K562 (cell line): ENCODE data around the gene RAB3GAP1. TPM values are rescaled to one million over a fixed set of nuclear protein-coding genes. Genes with fewer than 3 reads are reported as not detected.

ENCODE experiments used
- ATAC-seq: fragments of 200-7000 bp; cut with Tn5 transposase; 3 replicates; pipeline ENCODE4 v1.9.1; 2020; ENCODE audit warnings: moderate library complexity
- BruUV-seq: library from RNA; stranded (reverse); fragments of 400-500 nt; replicated peaks from 2 replicates; lab custom pipeline; 2021; lab: Mats Ljungman, UMichigan
- CTCF ChIA-PET: fragments of 300-600 bp; formaldehyde crosslinking; extraction: SDS; loops from one replicate; lab custom pipeline; 2021; ENCODE audit warnings: low intra/inter-chr PET ratio; lab: Yijun Ruan, JAX
- POLR2A ChIA-PET: fragments of 300-600, 350-650 bp; sonication (Branson Sonifier 250); formaldehyde crosslinking; extraction: SDS; loops from one replicate; lab custom pipeline; 2021; ENCODE audit warnings: antibody characterized with exemption, inconsistent platforms; lab: Yijun Ruan, JAX
- DNase-seq, 4 experiments: peaks; one replicate each; pipeline versions ENCODE4 v3.0.0 to v3.0.0-alpha.2; 2011 to 2018; ENCODE audit warnings: low spot score in 3 of 4, mixed read lengths in 3 of 4; ENCODE audit errors: extremely low read depth in 1 of 4
- FAIRE-seq: peaks from 2 replicates; lab custom pipeline; 2011; peaks lifted over from hg19 to GRCh38; lab: Jason Lieb, UNC
- H2AFZ ChIP-seq: 2 replicates; pipeline ENCODE4 v1.6.0; 2011; ENCODE audit warnings: low read depth, low read length, control low read depth, inconsistent platforms
- H3K27ac ChIP-seq: fragments of 200-600 bp; 3 replicates; pipeline ENCODE4 v1.8.0; 2011; ENCODE audit warnings: low read depth, mild to moderate bottlenecking, control low read depth, inconsistent platforms, low read length, moderate library complexity, mixed read lengths; ENCODE audit errors: extremely low read depth
- H3K27me3 ChIP-seq, 2 experiments: fragments of 300-600 bp in 1 of 2; 2 replicates in 1 of 2; 3 replicates in 1 of 2; pipeline versions ENCODE4 v1.6.0 to v1.8.0; 2011; ENCODE audit warnings: inconsistent platforms in 2 of 2, low read length in 2 of 2, mild to moderate bottlenecking in 1 of 2, mixed read lengths in 1 of 2, moderate library complexity in 1 of 2; ENCODE audit not compliant: control insufficient read depth in 2 of 2, insufficient read depth in 2 of 2
- H3K36me3 ChIP-seq: fragments of 300-600 bp; 3 replicates; pipeline ENCODE4 v1.8.0; 2011; ENCODE audit warnings: mild to moderate bottlenecking, low read length, inconsistent platforms; ENCODE audit not compliant: control insufficient read depth, insufficient read depth
- H3K4me1 ChIP-seq, 2 experiments: fragments of 200-600 bp in 1 of 2; replicated peaks in 1 of 2; 2 replicates in 1 of 2; 3 replicates in 1 of 2; pipeline versions ENCODE4 v1.5.1 to v1.8.0; 2011; ENCODE audit warnings: inconsistent platforms in 2 of 2, low read length in 2 of 2, mild to moderate bottlenecking in 1 of 2, mixed read lengths in 1 of 2, moderate library complexity in 1 of 2; ENCODE audit not compliant: control insufficient read depth in 2 of 2, insufficient read depth in 2 of 2
- H3K4me2 ChIP-seq: 2 replicates; pipeline ENCODE4 v1.6.1; 2011; ENCODE audit warnings: low read length, control low read depth, inconsistent platforms, mixed read lengths; ENCODE audit not compliant: insufficient read depth
- H3K4me3 ChIP-seq: fragments of 200-600 bp; sonication (generic), shearing (Covaris generic); 2 replicates; pipeline ENCODE4 v1.5.1; 2016; ENCODE audit warnings: control low read depth, inconsistent platforms
- H3K79me2 ChIP-seq: fragments of 200-600 bp; 3 replicates; pipeline ENCODE4 v1.8.0; 2011; ENCODE audit warnings: low read length, inconsistent platforms; ENCODE audit not compliant: control insufficient read depth, insufficient read depth
- H3K9ac ChIP-seq, 2 experiments: 2 replicates each; pipeline versions ENCODE4 v1.6.0 to v1.6.1; 2011; ENCODE audit warnings: low read depth in 2 of 2, low read length in 2 of 2, control low read depth in 1 of 2, inconsistent platforms in 1 of 2, mild to moderate bottlenecking in 1 of 2, mixed read lengths in 1 of 2; ENCODE audit not compliant: insufficient read depth in 1 of 2
- H3K9me1 ChIP-seq: one replicate; pipeline ENCODE4 v1.6.0; 2011; ENCODE audit warnings: inconsistent platforms, mild to moderate bottlenecking, low read length, moderate library complexity; ENCODE audit not compliant: control insufficient read depth, insufficient read depth
- H3K9me3 ChIP-seq: replicated peaks from 2 replicates; pipeline ENCODE4 v1.5.1; 2011; ENCODE audit warnings: low read depth, low read length, inconsistent platforms; ENCODE audit not compliant: control insufficient read depth, insufficient read depth
- H4K20me1 ChIP-seq: replicated peaks from 2 replicates; pipeline ENCODE4 v1.6.1; 2011; ENCODE audit warnings: low read length, inconsistent platforms, mixed read lengths; ENCODE audit not compliant: control insufficient read depth, insufficient read depth
- ARNT ChIP-seq, 2 experiments: fragments of 450-650 bp; IDR thresholded peaks; 2 replicates each; pipeline ENCODE4 v1.6.1; 2016; ENCODE audit warnings: mild to moderate bottlenecking in 1 of 2
- BRF1 ChIP-seq: IDR thresholded peaks from 3 replicates; pipeline ENCODE4 v1.6.1; 2011; ENCODE audit warnings: borderline replicate concordance, mild to moderate bottlenecking; ENCODE audit not compliant: insufficient read length; ENCODE audit errors: extremely low read depth
- C11orf30 ChIP-seq: fragments of 450-650 bp; IDR thresholded peaks from 2 replicates; pipeline ENCODE4 v1.6.1; 2016; ENCODE audit warnings: low read depth, mild to moderate bottlenecking
- CREB5 ChIP-seq: fragments of 250-450 bp; sonication (Bioruptor Pico); IDR thresholded peaks from 2 replicates; pipeline ENCODE4 v1.5.0; 2020; ENCODE audit warnings: mild to moderate bottlenecking
- CSDE1 ChIP-seq, 2 experiments: fragments of 450-650 bp; IDR thresholded peaks; 2 replicates each; pipeline ENCODE4 v1.6.1; 2016; ENCODE audit warnings: mild to moderate bottlenecking in 1 of 2
- ETV5 ChIP-seq: sonication (generic); formaldehyde crosslinking; IDR thresholded peaks from 2 replicates; pipeline ENCODE4 v1.4.0; 2020; ENCODE audit warnings: low read depth, mild to moderate bottlenecking, missing genetic modification reagents
- GABPB1 ChIP-seq: sonication (generic); formaldehyde crosslinking; IDR thresholded peaks from 2 replicates; pipeline ENCODE4 v1.8.0; 2022; ENCODE audit warnings: mild to moderate bottlenecking, missing genetic modification reagents
- JUND ChIP-seq, 2 experiments: IDR thresholded peaks; 2 replicates in 1 of 2; 3 replicates in 1 of 2; pipeline ENCODE4 v1.6.1; 2011; ENCODE audit warnings: borderline replicate concordance in 2 of 2, low read depth in 2 of 2, low read length in 2 of 2, improper control_type of control experiment in 1 of 2, missing biosample characterization in 1 of 2, missing genetic modification characterization in 1 of 2, missing genetic modification reagents in 1 of 2
- NCOA1 ChIP-seq: fragments of 450-650 bp; IDR thresholded peaks from 2 replicates; pipeline ENCODE4 v1.6.1; 2016; ENCODE audit warnings: low read depth
- NCOR1 ChIP-seq: fragments of 450-650 bp; IDR thresholded peaks from 2 replicates; pipeline ENCODE4 v1.6.1; 2016; ENCODE audit warnings: mild to moderate bottlenecking, moderate library complexity
- POLR2B ChIP-seq: fragments of 450-650 bp; IDR thresholded peaks from 2 replicates; pipeline ENCODE4 v1.6.1; 2018; ENCODE audit warnings: low read depth; ENCODE audit not compliant: partially characterized antibody
- RNF2 ChIP-seq: sonication (generic); IDR thresholded peaks from 2 replicates; pipeline ENCODE4 v1.6.1; 2016
- ZC3H11A ChIP-seq: IDR thresholded peaks from 2 replicates; pipeline ENCODE4 v1.6.1; 2012; ENCODE audit warnings: low read depth, low read length, improper control_type of control experiment
- ZNF785 ChIP-seq: fragments of 250-450 bp; sonication (Bioruptor Pico); IDR thresholded peaks from 2 replicates; pipeline ENCODE4 v1.4.0; 2020; ENCODE audit warnings: mild to moderate bottlenecking
- ZNF830 ChIP-seq: fragments of 250-450 bp; sonication (Bioruptor Pico); IDR thresholded peaks from 2 replicates; pipeline ENCODE4 v1.5.0; 2021; ENCODE audit warnings: mild to moderate bottlenecking
- WGBS: fragments of 100-300 bp; shearing (Covaris generic); methylation state at CpG from one replicate; pipeline ENCODE4 v1.1.6; 2016; ENCODE audit warnings: low coverage, mixed read lengths; ENCODE audit not compliant: insufficient coverage; ENCODE audit errors: missing lambda C conversion rate; 5-methylcytosine and 5-hydroxymethylcytosine counted together
- in situ Hi-C: fragments of 300-500 bp; cut with MboI; formaldehyde crosslinking; loops from 4 replicates; pipeline ENCODE4 v1.15.0; 2018; ENCODE audit warnings: inconsistent platforms, mixed read lengths
- intact Hi-C: fragments of 100-400 bp; cut with micrococcal nuclease; formaldehyde crosslinking; loops from 2 replicates; pipeline ENCODE4 v1.14.2; 2022
- polyA plus RNA-seq, 8 experiments: library from polyadenylated mRNA; depleted of rRNA in 4 of 8; stranded (reverse) in 5 of 8; unstranded in 3 of 8; fragments of >200 nt; fragmentation: Nextera tagmentation in 2 of 8; fragmentation: Illumina TruSeq in 1 of 8; extraction: Ambion mirVana in 2 of 8; extraction: Trizol in 1 of 8; gene quantifications; 2 replicates each; pipeline versions ENCODE4 v1.2.1 to v1.2.3, GENCODE V29; 2011 to 2014; ENCODE audit warnings: inconsistent platforms in 1 of 8, missing spikeins in 1 of 8
- total RNA-seq, 7 experiments: library from RNA; depleted of rRNA in 6 of 7; stranded (reverse); fragments of >200 nt in 6 of 7; fragmentation: Illumina TruSeq in 2 of 7; extraction: Trizol in 2 of 7; gene quantifications; 2 replicates each; pipeline versions ENCODE4 v1.2.1 to v1.2.3, GENCODE V29; 2011 to 2021; ENCODE audit warnings: low replicate concordance in 1 of 7

RAB3GAP1 gene
- total and polyA plus RNA-seq, 9 of the 15 experiments (the other 6 are each of a cell fraction or from before 2014, with no cell fraction given), result 15.5 to 48.6 (median 33.0) TPM

- no peak for TF ChIP-seq NCOR1
- 0 out of 2 replicates have a peak, but pooled peaks have one; percentile 32 for TF ChIP-seq ETV5
- TF ChIP-seq RNF2, result no peak
These were observed 47.9 kb upstream of the RAB3GAP1 start (continued) for GRCh38 chr2:135004005-135004746.

GRCh38 chr2:135005753-135006152 lies 46.3 kb upstream of the RAB3GAP1 start:
- H3K27me3 ChIP-seq, result no peaks in the 10 kb centered on the region
- no peaks in the 10 kb centered on the region for H3K36me3 ChIP-seq
- no peaks in the 10 kb centered on the region for H3K9me1 ChIP-seq
- FAIRE-seq (no peak), DNase-seq (no peak), ATAC-seq (no peak)
- WGBS, result 22% methylated on average over 3 of the region's 3 CpGs
- H2AFZ ChIP-seq, result no peak overlapping the region
- no peak for TF ChIP-seq BRF1
- TF ChIP-seq NCOA1, result no peak
- TF ChIP-seq ARNT (IDR thresholded peaks at IDR 0.05), result no peak
- no peak for TF ChIP-seq CREB5
- no peak for TF ChIP-seq GABPB1 (CRISPR knock-in tag)
- no peak for TF ChIP-seq ZNF785 (CRISPR knock-in tag)
- TF ChIP-seq C11orf30, result no peak
- TF ChIP-seq CSDE1 (IDR thresholded peaks at IDR 0.05), result no peak
- no peak for TF ChIP-seq ZNF830 (CRISPR knock-in tag)
- no peak for TF ChIP-seq JUND (IDR thresholded peaks at IDR 0.05; ENCODE audit: borderline replicate concordance, low read depth, low read length)
- TF ChIP-seq JUND (tag; IDR thresholded peaks at IDR 0.05; ENCODE audit: borderline replicate concordance, low read depth, low read length), result no peak
- no peak for TF ChIP-seq POLR2B
- TF ChIP-seq ZC3H11A, result no peak
- H3K79me2 ChIP-seq, result no peaks in the 10 kb centered on the region
- in situ Hi-C loops, result no loop called here
- H3K9me3 ChIP-seq, result no peaks in the 10 kb centered on the region
- no peak overlapping the region for H3K4me3 ChIP-seq
- BruUV-seq, result no TSS peak
- intact Hi-C loops, result loop anchor here (2.0 to 10.0 kb wide), 4 partner anchors 45 to 1379 kb away; no protein-coding TSS in a partner anchor
- H3K4me2 ChIP-seq, result no peak overlapping the region
- ChIA-PET POLR2A (interaction anchor here (0.7 kb wide), 1 partner anchor 18 kb away, joined by 3 read pairs; no protein-coding TSS in a partner anchor), CTCF (interaction anchor here (3.0 kb wide), 1 partner anchor 705 kb away, joined by 13 read pairs; no protein-coding TSS in a partner anchor)
- H3K27ac ChIP-seq, result no peak overlapping the region
- peaks cover 0 to 8% of the 10 kb centered on the region in 2 experiments; a peak in 2 of 5 replicates for H3K4me1 ChIP-seq
- H4K20me1 ChIP-seq, result no peaks in the 10 kb centered on the region
- no peak overlapping the region for H3K9ac ChIP-seq
